IMR-90 (cell line): ENCODE measurements around the gene SLIT1. TPM values are rescaled to one million over a fixed set of nuclear protein-coding genes. Genes with fewer than 3 reads are reported as not detected.

Source experiments
- ATAC-seq: fragments of 200-7000 bp; cut with Tn5 transposase; 2 replicates; pipeline ENCODE4 v1.9.1; 2020; ENCODE audit warnings: low read depth, mild to moderate bottlenecking, moderate library complexity
- BruUV-seq: library from RNA; stranded (reverse); fragments of 400-500 nt; replicated peaks from 2 replicates; lab custom pipeline; 2021; lab: Mats Ljungman, UMichigan
- CTCF ChIA-PET: fragments of 300-600 bp; formaldehyde crosslinking; extraction: SDS; loops from one replicate; lab custom pipeline; 2021; ENCODE audit warnings: antibody characterized with exemption; lab: Yijun Ruan, JAX
- POLR2A ChIA-PET: fragments of 300-600 bp; sonication (Branson Sonifier 250); formaldehyde crosslinking; loops from one replicate; lab custom pipeline; 2022; ENCODE audit warnings: antibody characterized with exemption; ENCODE audit not compliant: unreplicated experiment; lab: Charles Lee
- DNase-seq: peaks from one replicate; pipeline ENCODE4 v3.0.0; 2013
- H2AFZ ChIP-seq: replicated peaks from 2 replicates; pipeline ENCODE3; 2013; ENCODE audit warnings: low read length, mild to moderate bottlenecking; ENCODE audit not compliant: poor library complexity
- H2AK5ac ChIP-seq: 2 replicates; pipeline ENCODE4 v1.6.1; 2013; ENCODE audit warnings: low read depth, low read length, inconsistent platforms
- H2AK9ac ChIP-seq: replicated peaks from 2 replicates; pipeline ENCODE3; 2013; ENCODE audit warnings: mild to moderate bottlenecking, low read depth, low read length, moderate library complexity; ENCODE audit not compliant: poor library complexity
- H2BK120ac ChIP-seq: 2 replicates; pipeline ENCODE4 v1.6.1; 2013; ENCODE audit warnings: low read depth, low read length, inconsistent platforms
- H2BK15ac ChIP-seq: 3 replicates; pipeline ENCODE4 v1.6.1; 2013; ENCODE audit warnings: low read depth, low read length, inconsistent platforms
- H2BK20ac ChIP-seq: 2 replicates; pipeline ENCODE4 v1.6.1; 2013; ENCODE audit warnings: low read depth, mild to moderate bottlenecking, inconsistent platforms, low read length, moderate library complexity
- H2BK5ac ChIP-seq: 2 replicates; pipeline ENCODE4 v1.6.1; 2013; ENCODE audit warnings: mild to moderate bottlenecking, low read depth, low read length, inconsistent platforms; ENCODE audit not compliant: poor library complexity, severe bottlenecking
- H3K14ac ChIP-seq: replicated peaks from 2 replicates; pipeline ENCODE4 v1.6.1; 2013; ENCODE audit warnings: low read depth, low read length, inconsistent platforms
- H3K18ac ChIP-seq: 2 replicates; pipeline ENCODE4 v1.6.1; 2013; ENCODE audit warnings: low read depth, low read length, control low read depth
- H3K23ac ChIP-seq: 2 replicates; pipeline ENCODE4 v1.6.1; 2013; ENCODE audit warnings: low read depth, low read length, inconsistent platforms
- H3K27ac ChIP-seq: 2 replicates; pipeline ENCODE4 v1.5.1; 2013; ENCODE audit warnings: mild to moderate bottlenecking, control low read depth, low read length; ENCODE audit not compliant: insufficient read depth
- H3K27me3 ChIP-seq: 2 replicates; pipeline ENCODE4 v1.6.1; 2013; ENCODE audit warnings: low read length; ENCODE audit not compliant: control insufficient read depth, insufficient read depth
- H3K36me3 ChIP-seq: 2 replicates; pipeline ENCODE4 v1.6.1; 2013; ENCODE audit warnings: low read length, mixed read lengths; ENCODE audit not compliant: control insufficient read depth, insufficient read depth
- H3K4ac ChIP-seq: 2 replicates; pipeline ENCODE4 v1.6.1; 2013; ENCODE audit warnings: low read depth, low read length, inconsistent platforms
- H3K4me1 ChIP-seq: 2 replicates; pipeline ENCODE4 v1.6.1; 2013; ENCODE audit warnings: low read length, mixed read lengths; ENCODE audit not compliant: control insufficient read depth, insufficient read depth
- H3K4me2 ChIP-seq: 2 replicates; pipeline ENCODE4 v1.6.1; 2013; ENCODE audit warnings: low read depth, mild to moderate bottlenecking, control low read depth, low read length, moderate library complexity
- H3K4me3 ChIP-seq: 2 replicates; pipeline ENCODE4 v1.5.1; 2013; ENCODE audit warnings: low read depth, mild to moderate bottlenecking, control low read depth, low read length, moderate library complexity; ENCODE audit not compliant: insufficient read depth
- H3K56ac ChIP-seq: 2 replicates; pipeline ENCODE4 v1.6.1; 2013; ENCODE audit warnings: low read length, inconsistent platforms; ENCODE audit not compliant: insufficient read depth; ENCODE audit errors: extremely low read depth
- H3K79me1 ChIP-seq, 2 experiments: 2 replicates each; pipeline ENCODE4 v1.6.1; 2013; ENCODE audit warnings: low read length in 2 of 2, inconsistent platforms in 1 of 2, low read depth in 1 of 2
- H3K9ac ChIP-seq: 2 replicates; pipeline ENCODE4 v1.6.1; 2013; ENCODE audit warnings: low read depth, low read length, control low read depth
- H3K9me1 ChIP-seq: 2 replicates; pipeline ENCODE4 v1.6.1; 2013; ENCODE audit warnings: low read length, inconsistent platforms; ENCODE audit not compliant: insufficient read depth
- H3K9me3 ChIP-seq: 2 replicates; pipeline ENCODE4 v1.6.1; 2013; ENCODE audit warnings: low read length; ENCODE audit not compliant: control insufficient read depth, insufficient read depth
- H4K20me1 ChIP-seq: 2 replicates; pipeline ENCODE4 v1.6.1; 2013; ENCODE audit warnings: low read length, inconsistent platforms; ENCODE audit not compliant: insufficient read depth
- H4K5ac ChIP-seq: 2 replicates; pipeline ENCODE4 v1.6.1; 2013; ENCODE audit warnings: mild to moderate bottlenecking, low read depth, low read length, control low read depth
- H4K8ac ChIP-seq, 2 experiments: 2 replicates each; pipeline ENCODE4 v1.6.1; 2013; ENCODE audit warnings: low read depth in 2 of 2, low read length in 2 of 2, control low read depth in 1 of 2, inconsistent platforms in 1 of 2
- H4K91ac ChIP-seq: 2 replicates; pipeline ENCODE4 v1.6.1; 2013; ENCODE audit warnings: low read depth, low read length, inconsistent platforms; ENCODE audit not compliant: insufficient read depth
- CEBPB ChIP-seq: IDR thresholded peaks from 2 replicates; pipeline ENCODE4 v1.6.1; 2012; ENCODE audit warnings: low read depth, low read length, improper control_type of control experiment
- MXI1 ChIP-seq: IDR thresholded peaks from 2 replicates; pipeline ENCODE4 v1.6.1; 2012; ENCODE audit warnings: low read depth, mild to moderate bottlenecking, low read length, moderate library complexity, borderline replicate concordance
- POLR2A ChIP-seq: IDR thresholded peaks from 2 replicates; pipeline ENCODE4 v1.6.1; 2012; ENCODE audit warnings: mild to moderate bottlenecking, low read depth, low read length
- SMC3 ChIP-seq: fragments of 150-350 bp; IDR thresholded peaks from 2 replicates; pipeline ENCODE4 v1.6.1; 2016; ENCODE audit warnings: low read depth, mild to moderate bottlenecking, antibody characterized with exemption, low read length, moderate library complexity
- WGBS, 2 experiments: methylation state at CpG; one replicate each; pipeline versions ENCODE4 v1.1.5 to v1.1.7; 2013; ENCODE audit warnings: missing lambda C conversion rate in 2 of 2; ENCODE audit not compliant: insufficient read length in 1 of 2; ENCODE audit errors: extremely low coverage in 2 of 2; 5-methylcytosine and 5-hydroxymethylcytosine counted together
- dilution Hi-C: fragments of 300-500 bp; cut with HindIII; formaldehyde crosslinking; loops from one replicate; pipeline ENCODE4 v1.14.3; 2018; ENCODE audit warnings: low sequenced_read_pairs; ENCODE audit not compliant: unreplicated experiment
- in situ Hi-C: fragments of 300-500 bp; cut with MboI; formaldehyde crosslinking; loops from 3 replicates; pipeline ENCODE4 v1.14.3; 2019; ENCODE audit warnings: low sequenced_read_pairs, inconsistent platforms, mixed read lengths
- intact Hi-C: fragments of 100-400 bp; cut with micrococcal nuclease; formaldehyde crosslinking; loops from 2 replicates; pipeline ENCODE4 v1.10.0; 2022
- polyA plus RNA-seq, 3 experiments: library from polyadenylated mRNA; depleted of rRNA; stranded (reverse); fragments of >200 nt; gene quantifications; 2 replicates each; pipeline ENCODE4 v1.2.3, GENCODE V29; 2012; ENCODE audit warnings: low replicate concordance in 1 of 3
- total RNA-seq: library from RNA; depleted of rRNA; stranded (reverse); fragments of >200 nt; gene quantifications from 2 replicates; pipeline ENCODE4 v1.2.3, GENCODE V29; 2012
- TF ChIP-seq, protein P1 (sequence below): fragments of 150-350 bp; IDR thresholded peaks from 2 replicates; pipeline ENCODE4 v1.6.1; 2017; ENCODE audit warnings: mild to moderate bottlenecking, antibody characterized with exemption, low read length, low read depth

SLIT1 gene
- total and polyA plus RNA-seq, 2 of the 4 experiments (the other 2 are of a cell fraction) = under 0.01 TPM

DNA sequence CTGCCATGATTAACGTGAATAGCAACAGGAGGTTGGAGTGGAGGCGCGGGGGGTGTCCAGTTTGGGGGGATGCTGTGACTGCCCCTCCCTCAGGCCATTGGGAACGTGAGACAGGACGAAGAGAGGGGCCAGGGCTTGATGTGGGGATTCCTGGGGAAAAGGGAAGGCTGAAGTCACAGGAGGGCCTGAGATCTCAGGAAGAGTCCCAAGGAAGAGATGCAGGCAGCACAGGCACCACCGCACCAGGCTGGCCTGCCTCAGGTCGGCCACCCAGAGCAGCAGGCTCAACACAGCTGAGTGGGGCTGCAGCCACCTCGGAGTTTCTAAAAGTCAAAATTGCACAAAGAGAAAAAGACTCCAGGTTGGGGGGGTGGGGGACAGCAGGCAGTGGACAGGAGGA, 86.7 kb downstream of the SLIT1 start:
- H3K36me3 ChIP-seq = no peaks in the 10 kb centered on the region
- H3K9me3 ChIP-seq = no peaks in the 10 kb centered on the region
- H4K5ac ChIP-seq = no peak overlapping the region
- H4K8ac ChIP-seq = no peak overlapping the region
- peaks cover 63% of the 10 kb centered on the region for H3K27me3 ChIP-seq
- intact Hi-C loops = no loop called here
- H3K4me1 ChIP-seq = no peaks in the 10 kb centered on the region
- H2AFZ ChIP-seq = no peak overlapping the region
- no peak overlapping the region for H3K4me3 ChIP-seq
- H2BK5ac ChIP-seq = no peak overlapping the region
- H4K20me1 ChIP-seq = no peaks in the 10 kb centered on the region
- no peak overlapping the region for H2AK9ac ChIP-seq
- no peak overlapping the region for H3K56ac ChIP-seq
- H2BK20ac ChIP-seq = no peak overlapping the region
- TF ChIP-seq CEBPB (no peak), SMC3 (no peak), MXI1 (no peak), POLR2A (no peak)
- TF ChIP-seq, protein P1, sequence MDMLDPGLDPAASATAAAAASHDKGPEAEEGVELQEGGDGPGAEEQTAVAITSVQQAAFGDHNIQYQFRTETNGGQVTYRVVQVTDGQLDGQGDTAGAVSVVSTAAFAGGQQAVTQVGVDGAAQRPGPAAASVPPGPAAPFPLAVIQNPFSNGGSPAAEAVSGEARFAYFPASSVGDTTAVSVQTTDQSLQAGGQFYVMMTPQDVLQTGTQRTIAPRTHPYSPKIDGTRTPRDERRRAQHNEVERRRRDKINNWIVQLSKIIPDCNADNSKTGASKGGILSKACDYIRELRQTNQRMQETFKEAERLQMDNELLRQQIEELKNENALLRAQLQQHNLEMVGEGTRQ = no peak
- dilution Hi-C loops = no loop called here
- no peak overlapping the region for H2AK5ac ChIP-seq
- no peak overlapping the region for H3K23ac ChIP-seq
- DNase-seq (no peak), ATAC-seq (no peak)
- no peak overlapping the region for H3K18ac ChIP-seq
- H3K9ac ChIP-seq = no peak overlapping the region
- H3K9me1 ChIP-seq = no peaks in the 10 kb centered on the region
- ChIA-PET CTCF (no interaction called here), POLR2A (no interaction called here)
- H3K14ac ChIP-seq = no peak overlapping the region
- in situ Hi-C loops = no loop called here
- 60% methylated on average over 3 of the region's 8 CpGs; no CpG with 5 or more reads in 1 of the 2 experiments for WGBS, 2 experiments
- no peaks in the 10 kb centered on the region for H3K79me1 ChIP-seq
- no peak overlapping the region for H2BK120ac ChIP-seq
- H4K91ac ChIP-seq = no peak overlapping the region
- no peak overlapping the region for H3K4me2 ChIP-seq
- BruUV-seq = no TSS peak
- H2BK15ac ChIP-seq = no peak overlapping the region
- H3K4ac ChIP-seq = no peak overlapping the region
- no peak overlapping the region for H3K27ac ChIP-seq
